ENCODE results near the gene TSPOAP1.

The TSPOAP1 gene

DNA sequence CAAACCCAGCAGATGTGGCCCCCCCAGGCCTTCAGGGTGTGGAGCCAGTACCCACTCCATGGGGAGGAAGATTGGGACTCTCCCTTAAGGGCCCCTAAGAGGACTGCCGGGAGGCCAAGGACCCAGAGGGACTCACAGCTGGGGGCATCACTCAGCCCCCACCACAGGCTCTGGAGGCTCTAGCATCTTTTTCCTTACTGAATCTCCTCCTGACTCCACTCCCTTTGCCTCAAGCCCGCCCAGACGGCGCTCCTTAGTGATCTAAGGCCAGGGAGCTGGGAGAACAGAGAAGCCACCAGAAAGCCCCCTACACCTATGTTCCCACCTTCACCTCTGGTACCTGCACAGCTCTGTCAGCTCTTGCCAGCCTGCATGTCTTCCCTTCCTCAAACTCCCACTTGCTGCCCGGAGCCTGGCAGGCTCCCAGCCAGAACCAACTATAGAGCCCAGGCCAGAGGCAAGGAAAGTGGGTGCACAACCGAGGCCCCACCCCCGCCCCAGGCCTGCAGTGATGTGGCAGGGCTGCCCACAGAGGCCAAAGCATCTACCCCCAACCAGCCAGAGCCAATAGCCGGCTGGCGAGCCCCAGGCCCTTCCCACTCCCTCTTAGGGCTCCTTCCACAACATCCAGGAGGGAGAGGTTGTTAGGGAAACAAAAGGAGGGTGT lies 25.5 kb downstream of the TSPOAP1 start:
- DNase-seq: no peak

DNA sequence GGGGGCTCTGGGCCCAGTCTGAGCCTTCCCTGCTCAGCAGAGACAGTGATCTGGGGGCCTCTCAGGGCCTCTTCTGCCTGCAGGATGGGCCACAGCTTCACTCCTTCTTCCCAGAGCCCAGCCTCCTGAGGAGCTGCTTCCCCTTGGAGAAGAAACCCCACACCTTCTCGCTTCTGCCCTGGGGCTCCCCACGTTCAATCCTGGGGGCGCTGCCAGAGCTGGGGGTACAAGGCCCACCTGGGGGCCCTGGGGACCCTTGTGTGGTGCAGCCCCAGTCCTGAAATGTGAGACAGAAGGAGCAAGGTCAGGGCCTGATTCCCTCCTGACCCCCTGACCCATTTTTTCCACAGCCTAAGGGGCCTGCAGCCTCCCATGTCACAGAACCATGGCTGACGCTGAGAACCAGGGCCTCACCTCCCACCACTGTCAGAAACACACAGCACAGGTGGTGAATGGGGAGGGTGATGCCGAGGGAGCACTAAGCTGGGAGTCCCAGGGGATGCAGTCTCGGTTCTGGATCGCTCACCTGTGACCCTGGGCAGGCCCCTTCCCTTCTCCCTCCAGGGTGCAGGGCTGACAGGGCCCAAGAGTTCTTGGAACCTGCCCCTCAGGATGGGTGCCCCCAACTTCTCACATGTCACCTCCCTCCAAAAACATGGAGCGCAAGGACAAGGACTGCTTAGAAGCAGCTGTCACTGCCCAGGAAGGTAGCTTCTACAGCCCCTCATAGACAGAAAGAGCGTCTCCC lies 26.2 kb downstream of the TSPOAP1 start:
- no peak for DNase-seq

DNA sequence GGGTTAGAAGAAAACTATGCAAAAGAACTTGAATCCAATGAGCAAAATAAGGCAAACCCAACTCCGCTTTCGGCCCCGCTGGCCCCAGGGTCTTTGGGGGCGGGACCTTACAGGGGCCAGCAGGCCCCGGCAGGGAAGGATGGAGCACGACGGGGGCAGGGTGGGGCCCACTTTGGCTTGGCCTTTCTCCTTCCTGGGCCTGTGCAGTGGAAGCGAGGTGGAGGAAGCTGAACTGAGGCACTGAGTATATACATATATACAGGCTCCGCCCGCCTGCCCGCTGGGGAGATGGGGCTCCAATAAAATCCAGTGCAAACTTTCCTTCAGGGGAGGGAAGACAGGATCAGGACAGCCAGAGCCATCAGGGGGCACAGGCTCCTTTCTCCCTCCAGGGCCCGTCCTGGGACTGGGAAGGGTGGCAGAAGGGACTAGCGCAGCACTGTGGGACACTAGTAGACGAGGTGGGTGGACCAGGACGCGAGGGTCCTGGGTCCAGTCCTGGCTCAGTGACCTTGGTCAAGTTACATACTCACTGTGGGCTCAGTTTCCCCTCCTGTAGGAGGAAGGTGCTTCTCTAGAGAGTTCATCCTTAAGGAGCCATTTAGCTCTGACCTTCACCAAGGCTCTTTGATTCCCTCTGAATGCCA lies 27.0 kb downstream of the TSPOAP1 start:
- no peak for DNase-seq

DNA sequence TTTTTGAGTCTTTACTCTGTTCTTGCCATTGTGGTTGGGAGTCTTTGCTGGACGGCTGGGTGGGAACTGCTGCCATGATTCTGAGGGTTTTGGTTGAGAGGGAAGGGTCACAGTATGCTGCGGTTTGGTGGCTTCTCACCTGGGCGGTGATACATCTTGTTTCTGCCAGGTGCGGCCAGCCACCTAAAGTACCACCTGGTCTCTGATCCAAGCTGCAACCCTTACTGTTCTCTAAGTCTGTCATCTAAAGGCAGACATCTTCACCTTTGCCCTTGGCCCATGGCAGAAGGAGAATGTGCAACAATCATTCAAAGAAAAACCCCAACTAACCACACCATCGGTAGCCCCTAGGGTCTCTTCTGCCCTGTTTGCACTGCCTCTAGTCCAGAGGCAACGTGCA lies 28.3 kb downstream of the TSPOAP1 start:
- DNase-seq: no peak

DNA sequence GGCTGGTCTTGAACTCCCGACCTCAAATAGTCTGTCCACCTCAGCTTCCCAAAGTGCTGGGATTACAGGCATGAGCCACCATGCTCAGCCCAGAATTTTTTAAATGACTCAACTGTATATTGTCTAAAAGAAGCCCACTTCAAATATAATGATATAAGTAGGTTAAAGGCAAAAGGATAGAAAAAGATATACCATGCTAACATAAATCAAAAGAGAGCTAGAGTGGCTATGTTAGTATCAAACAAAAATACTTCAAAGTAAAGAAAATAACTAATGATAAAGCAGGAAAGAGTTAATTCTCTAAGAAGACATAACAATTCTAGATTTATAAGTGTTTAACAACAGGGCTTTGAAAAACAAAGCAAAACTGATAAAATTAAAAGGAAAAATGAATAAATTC lies 34.6 kb downstream of the TSPOAP1 start:
- DNase-seq: no peak

DNA sequence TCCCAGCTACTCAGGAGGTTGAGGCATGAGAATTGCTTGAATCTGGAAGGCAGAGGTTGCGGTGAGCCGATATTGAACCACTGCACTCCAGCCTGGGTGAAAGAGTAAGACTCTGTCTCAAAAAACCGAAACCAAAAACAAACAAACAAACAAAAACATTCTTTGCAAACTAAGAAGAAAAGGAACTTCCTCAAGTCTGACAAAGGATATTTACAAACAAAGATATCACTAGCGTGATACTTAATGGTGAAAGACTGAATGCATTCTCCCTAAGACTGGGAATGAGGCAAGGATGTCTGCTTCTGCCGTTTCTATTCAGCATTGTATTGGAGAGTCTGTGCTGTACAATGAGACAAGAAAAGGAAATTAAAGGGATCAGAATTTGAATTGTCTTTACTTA lies 37.3 kb downstream of the TSPOAP1 start:
- no peak for DNase-seq

DNA sequence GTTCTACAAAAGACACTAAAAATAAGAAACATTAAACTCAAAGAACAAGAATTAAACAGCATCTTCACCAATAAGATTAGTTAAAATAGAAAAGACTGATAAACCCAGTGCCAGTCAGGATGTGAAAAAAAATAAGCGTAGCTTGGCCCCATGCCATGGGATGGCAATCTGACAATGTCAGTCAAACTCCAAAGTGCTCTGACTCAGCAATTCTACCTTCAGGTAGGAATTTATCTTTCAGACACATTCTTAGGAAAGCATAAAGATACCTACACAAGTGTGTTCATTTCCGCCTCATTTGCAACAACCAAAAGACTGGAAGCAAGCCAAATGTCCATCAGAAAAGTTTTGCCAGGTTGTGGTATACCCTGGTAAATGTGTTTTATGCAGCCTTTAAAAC lies 38.7 kb downstream of the TSPOAP1 start:
- no peak for DNase-seq

DNA sequence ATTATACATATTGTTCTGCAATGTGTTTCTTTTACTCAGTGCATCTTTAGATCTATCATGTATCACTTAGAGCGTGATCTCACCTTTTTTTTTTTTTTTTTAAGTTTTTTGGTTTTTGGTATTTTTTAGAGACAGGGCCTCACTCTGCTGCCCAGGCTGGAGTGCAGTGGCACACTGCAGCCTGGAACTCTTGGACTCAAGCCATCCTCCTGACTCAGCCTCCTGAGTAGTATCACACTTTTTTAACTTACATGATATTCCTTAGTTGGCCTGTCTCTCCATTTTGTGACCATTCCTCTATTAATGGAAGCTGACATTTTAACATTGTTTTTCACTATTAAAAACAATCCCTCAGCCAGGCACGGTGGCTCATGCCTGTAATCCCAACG lies 43.2 kb downstream of the TSPOAP1 start:
- DNase-seq: no peak

DNA sequence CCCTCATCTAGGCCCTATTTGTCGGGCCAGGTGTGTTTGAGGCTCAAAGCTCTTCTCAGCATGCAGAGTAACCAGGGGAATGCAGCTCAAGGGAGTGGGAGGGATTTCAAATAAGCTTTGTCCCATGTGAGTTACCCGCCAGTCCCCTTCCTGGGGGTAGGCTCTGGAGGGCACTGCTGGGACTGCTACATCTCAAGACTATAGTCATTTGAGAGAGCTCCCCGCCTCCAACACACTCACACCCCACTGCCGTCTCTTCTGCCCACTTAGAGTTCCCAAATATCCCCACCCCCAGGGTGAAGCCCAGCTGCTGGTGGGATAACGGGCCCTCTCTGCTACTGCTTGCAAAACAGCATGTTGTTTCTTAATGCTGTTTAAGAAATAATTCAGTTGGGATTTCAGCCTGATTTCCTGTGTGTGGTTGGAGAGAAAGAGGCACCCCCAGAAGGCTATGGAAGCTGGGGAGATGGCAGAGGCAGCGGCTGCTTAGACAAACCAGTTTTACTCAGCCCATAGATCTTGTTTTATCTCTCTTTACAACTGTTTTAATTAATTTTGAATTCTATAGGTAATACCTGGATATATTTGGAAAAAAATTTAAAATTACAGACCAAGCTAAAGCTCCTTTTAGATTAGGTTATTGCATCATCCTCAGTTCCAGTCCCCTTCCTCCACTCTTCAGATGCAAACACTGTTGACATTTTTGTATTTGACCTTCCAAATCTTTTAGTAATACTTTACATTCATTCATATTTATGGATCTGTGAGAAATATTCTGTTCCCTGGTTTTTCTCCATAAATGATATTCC lies 43.8 kb downstream of the TSPOAP1 start:
- DNase-seq: no peak

DNA sequence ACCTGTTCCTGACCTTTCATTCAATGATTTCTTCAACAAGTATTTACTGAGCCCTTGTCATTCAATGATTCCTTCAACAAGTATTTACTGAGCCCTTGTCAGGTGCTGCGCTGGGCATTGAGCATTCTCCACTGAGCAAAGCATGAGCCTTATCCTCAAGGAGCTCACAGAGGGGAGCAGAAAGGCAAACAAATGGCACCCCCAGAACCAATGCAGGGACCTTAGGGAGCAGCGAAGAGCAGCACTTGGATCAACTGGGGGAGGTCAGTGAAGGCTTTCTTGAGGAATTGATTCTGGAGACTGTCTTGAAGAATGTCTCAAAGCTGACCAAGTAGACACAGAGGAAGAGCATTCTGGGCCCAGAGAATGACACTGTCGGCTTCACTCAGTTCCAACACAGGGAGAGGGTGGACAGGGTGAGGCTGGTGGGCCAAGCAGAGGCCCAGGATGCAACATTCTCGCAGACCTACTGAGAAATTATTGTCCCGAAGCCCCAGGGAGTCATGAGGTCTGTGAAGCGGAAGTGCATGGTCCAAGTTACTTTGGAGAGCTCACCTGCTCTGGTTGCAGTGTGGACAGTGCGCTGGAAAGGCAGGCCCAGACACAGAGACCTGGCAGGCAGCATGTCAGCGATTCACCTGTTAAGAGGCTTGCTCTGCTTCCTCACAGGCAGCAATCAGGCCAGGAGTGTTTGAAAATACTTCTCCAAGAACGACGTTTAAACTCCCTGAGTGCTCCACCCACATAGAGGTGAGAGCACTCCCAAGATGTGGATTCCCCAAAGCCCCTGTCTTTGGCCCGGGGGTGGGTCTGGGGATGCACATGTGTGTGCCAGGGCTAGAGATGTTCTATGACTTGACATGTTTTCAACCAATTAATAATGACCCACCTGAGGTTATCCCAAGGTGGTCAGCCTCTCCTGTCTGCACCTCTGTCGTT lies 44.7 kb downstream of the TSPOAP1 start:
- no peak for DNase-seq

DNA sequence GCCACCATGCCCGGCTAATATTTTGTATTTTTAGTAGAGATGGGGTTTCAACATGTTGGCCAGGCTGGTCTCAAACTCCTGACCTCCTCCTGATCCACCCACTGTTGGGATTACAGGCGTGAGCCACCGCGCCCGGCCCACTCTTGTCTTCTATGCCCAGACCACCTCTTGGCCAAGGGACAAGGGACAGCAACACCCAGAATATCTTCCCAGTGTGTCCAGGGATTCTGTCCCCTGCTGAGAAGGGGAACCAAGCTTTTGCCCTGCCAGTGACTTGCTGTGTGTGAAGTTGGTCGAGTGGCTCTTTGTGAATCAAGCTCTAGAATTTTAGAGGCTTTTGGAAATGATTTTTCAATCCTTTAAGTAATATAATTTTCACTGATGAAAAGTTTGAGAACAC lies 46.2 kb downstream of the TSPOAP1 start:
- no peak for DNase-seq

DNA sequence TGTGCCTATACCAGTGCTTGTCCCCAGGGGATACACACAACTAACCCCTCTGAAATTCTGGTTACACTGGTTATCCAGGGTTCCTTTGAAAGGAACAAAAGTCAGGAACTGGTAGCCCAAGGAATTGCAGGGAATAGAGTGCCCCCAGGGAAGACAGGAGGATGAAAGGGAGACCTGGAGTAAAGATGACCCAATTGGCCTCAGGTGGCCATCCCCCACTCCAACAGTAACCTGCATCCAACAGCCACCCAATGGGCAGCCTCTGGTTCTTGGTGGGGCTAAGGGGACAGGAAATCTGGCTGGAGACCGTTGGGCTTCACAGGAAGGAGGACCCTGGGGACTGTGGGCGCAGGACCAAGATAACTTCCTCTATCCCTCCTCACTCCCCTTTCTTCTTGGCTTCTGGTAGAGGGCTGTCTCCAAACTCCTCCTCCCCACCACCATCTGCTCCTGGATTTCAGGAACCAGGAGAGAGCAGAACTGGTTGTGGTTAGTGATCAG lies 47.0 kb downstream of the TSPOAP1 start:
- no peak for DNase-seq

DNA sequence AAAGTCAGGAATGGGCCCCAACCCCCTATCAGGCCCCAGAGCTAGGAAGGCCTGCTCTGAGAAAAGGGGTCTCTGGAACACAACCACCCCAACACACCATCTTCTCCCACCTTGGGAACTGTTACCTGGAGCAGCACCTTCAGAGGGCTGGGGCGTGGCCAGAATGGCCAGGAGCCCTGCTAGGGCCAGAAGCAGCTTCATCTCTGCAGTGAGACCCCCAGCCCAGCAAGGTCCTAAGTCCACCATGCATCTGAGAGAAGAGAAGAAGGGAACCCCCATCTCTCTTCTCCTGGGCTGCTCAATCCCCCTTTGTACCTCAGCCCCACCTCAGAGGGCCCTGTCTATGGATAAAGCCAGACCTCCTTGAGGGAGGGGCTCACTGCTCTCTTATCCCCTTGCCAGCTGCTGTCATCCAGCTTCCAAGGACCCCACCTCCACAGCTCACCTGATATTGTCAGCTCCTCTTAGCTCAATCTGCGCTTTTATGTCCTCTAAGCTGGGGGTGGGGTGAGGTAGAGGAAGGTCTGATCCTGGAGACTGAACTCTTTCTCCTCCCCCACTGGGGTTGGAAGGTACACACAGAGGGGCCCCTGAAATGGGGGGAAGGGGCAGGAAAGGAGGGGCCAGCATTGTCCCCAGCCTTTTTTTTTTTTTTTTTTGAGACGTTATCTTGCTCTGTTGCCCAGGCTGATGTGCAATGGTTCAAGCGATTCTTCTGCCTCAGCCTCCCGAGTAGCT lies 47.9 kb downstream of the TSPOAP1 start, which contains the start of gene MPO:
TSS of gene MPO (minus strand) at position 456 of the 738 bp plus-strand sequence. CDS start at position 279, 177 bp downstream.
- no peak for DNase-seq

DNA sequence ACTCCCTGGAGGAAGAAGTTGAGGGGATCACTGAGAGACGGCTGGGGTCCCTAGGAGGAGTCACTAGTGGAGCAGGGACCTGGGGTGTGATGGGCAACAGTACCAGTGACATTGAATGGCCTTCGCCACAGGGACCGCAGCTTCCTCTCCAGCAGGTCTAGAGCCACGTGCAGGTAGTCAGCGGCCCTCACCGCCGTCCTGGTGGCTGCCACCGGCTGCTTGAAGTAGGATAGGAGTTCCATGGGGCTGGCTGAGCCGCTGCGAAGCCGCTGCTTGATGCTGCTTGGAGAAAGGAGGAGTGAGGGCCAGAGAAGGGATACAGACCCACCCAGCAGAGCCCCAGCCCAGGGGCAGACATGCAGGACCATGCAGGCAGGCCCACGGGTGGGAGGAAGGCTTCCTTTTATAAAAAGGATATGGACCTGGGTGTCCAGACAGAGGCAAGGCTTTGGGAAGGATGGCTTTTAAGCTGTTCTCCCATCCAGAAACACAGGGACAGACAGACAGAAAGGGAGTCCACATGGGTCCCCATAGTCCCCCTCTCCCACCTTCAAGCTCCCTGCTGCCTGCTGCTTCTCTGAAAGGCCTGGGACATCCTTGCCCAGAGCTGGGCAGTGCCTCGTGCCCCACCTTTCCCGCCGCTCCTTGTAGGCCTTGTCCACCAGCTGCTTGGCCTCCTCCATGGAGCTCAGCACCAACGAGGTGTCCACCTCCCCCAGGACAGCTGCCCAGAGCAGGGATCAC lies 48.7 kb downstream of the TSPOAP1 start:
- DNase-seq: no peak

DNA sequence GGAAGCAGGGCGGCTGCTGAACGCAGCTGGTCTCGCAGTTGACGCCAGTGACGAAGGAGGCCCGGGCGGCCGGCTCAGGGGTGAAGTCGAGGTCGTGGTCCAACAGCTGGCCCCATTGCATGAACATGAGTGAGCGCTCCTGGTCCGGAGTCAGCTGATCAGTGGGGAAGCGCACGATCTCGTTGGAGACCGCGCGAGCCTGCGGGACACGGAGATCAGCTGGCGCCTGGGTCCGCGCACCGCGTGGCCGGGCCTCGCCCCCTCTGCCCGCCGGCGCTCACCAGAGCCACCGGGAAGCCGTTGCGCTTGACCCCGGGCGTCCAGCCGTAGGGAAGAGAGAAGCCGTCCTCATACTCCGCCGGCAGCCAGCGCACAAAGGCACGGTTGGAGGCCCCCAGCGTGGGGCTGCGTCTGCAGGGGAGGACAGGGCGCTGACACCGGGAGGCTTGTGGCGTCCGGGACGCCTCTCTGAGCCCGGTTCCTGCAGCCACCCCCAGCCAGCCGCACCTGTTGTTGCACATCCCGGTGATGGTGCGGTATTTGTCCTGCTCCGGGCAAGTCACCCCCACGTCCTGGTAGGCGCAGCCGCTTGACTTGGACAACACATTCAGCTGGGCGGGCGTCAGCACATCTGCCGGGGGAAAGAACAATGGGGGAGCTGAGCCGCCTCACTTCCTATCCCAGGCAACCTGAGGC lies 49.4 kb downstream of the TSPOAP1 start:
- no peak for DNase-seq

DNA sequence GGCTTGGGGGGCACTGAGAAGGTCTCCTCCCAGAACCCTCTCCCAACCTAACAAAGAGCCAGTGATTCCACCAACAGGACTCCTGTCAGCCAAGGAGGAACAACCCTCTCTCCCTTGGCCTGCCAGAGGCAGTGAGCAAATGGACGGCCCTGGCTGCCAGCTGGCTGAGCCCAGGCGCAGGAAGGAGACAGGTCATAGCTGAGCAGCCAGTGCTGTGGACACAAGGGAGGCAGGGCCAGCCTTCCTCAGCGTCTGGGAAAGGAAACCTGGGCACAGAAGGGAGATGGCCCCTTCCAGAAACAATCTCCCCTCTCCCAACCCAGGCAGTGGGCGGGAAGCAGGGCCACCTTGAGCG lies 50.0 kb downstream of the TSPOAP1 start:
- no peak for DNase-seq

DNA sequence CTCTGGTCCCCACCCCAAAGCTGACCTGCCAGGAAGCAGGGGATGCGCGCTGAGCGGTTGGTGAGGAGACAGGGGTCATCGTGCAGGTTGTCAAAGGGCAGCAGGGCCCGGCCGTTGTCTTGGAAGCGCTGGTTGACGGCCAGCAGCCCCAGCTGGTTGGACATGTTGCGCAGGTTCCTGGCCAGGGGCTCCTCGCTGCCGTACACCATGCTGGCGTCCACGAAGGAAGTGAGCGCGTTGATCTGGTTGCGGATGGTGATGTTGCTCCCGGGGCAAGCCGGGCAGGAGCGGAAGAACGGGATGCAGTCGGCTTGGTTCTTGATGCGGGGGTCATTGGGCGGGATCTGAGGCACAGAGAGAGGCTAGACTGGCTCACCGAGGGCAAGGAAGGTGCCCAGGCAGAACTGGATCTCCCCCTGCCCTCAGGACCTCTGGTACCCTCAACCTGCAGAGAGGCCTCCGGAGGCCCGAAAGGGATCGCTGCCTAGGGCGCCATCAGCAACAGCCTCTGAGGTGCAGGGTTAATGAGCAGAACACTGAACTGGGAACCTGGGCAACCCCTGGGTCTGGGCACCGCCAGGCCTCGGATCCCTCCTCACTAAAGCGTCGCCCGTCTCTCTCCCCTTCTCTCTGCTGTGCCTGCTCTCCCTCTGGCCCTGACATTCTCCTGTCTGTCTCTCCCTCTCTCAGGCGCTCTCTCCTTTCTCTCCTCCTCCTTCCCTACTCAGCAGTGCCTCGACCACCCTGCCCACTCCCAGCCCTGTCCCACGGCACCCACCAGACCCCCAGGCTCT lies 50.6 kb downstream of the TSPOAP1 start:
- no peak for DNase-seq

DNA sequence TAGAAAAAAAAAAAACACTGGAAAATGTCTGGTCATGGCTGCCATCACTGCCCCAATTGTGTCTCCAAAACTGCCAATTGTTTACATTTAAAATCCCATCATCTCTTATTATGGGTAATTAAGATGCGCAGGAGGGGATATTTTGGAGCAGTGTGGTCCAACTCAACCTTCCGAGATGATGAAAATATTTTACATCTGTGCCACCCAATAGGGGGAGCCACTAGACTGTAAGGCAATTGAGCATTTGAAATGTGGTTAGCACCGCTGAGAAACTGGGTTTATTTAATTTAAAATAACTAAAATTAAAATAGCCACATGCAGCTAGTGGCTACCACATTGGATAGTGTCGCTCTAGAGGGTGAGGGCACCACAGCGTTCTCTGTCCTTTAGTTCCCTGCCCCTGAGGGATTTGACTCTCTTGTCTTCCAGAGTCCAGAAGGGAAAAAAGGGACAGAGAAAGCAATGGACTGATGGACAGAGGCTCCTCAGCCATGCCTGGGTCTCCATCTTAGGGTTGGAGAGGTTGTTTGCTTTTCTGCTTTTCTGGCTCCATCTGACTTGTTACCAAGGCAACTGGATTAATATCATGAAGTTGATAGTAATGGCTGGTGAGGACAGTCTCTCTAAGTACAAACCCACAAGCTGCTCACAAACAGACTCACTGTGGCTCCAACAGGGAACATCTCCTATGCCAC lies 51.3 kb downstream of the TSPOAP1 start:
- no peak for DNase-seq

Data from NCI-H187 treated with DMSO at 0.1 percent for 48 hours (cell line).